Liver (tissue), 9 donors: Measurements from ENCODE around the gene RNF145. TPM values are rescaled to one million over a fixed set of nuclear protein-coding genes. Genes with fewer than 3 reads are reported as not detected.

Experiments
- DNase-seq: peaks from one replicate; pipeline ENCODE4 v3.0.0-alpha.2; 2017; ENCODE audit warnings: low spot score
- H3K27ac ChIP-seq, 2 donors: one replicate each; pipeline ENCODE4 v1.7.0; 2013; ENCODE audit warnings: inconsistent platforms in 2 of 2, low read length in 2 of 2, control low read depth in 1 of 2, low read depth in 1 of 2, mild to moderate bottlenecking in 1 of 2
- H3K27me3 ChIP-seq, 4 donors: one replicate each; pipeline versions ENCODE4 v1.6.1 to v1.7.0; 2013; ENCODE audit warnings: low read length in 3 of 4, inconsistent platforms in 1 of 4, mild to moderate bottlenecking in 1 of 4, moderate library complexity in 1 of 4; ENCODE audit not compliant: control insufficient read depth in 4 of 4, insufficient read depth in 4 of 4
- H3K36me3 ChIP-seq, 4 donors: one replicate each; pipeline versions ENCODE4 v1.6.1 to v1.7.0; 2013; ENCODE audit warnings: low read length in 3 of 4, mild to moderate bottlenecking in 3 of 4, low read depth in 1 of 4, moderate library complexity in 1 of 4; ENCODE audit not compliant: control insufficient read depth in 4 of 4, insufficient read depth in 3 of 4
- H3K4me1 ChIP-seq, 4 donors: one replicate each; pipeline versions ENCODE4 v1.6.1 to v1.7.0; 2013; ENCODE audit warnings: low read length in 3 of 4, mild to moderate bottlenecking in 3 of 4, moderate library complexity in 1 of 4; ENCODE audit not compliant: control insufficient read depth in 4 of 4, insufficient read depth in 4 of 4
- H3K4me3 ChIP-seq, 3 donors: one replicate each; pipeline versions ENCODE4 v1.6.1 to v1.7.0; 2013; ENCODE audit warnings: low read length in 3 of 3, control low read depth in 1 of 3, low read depth in 1 of 3, mild to moderate bottlenecking in 1 of 3
- H3K9ac ChIP-seq, 2 donors: one replicate each; pipeline ENCODE4 v1.7.0; 2013; ENCODE audit warnings: low read length in 2 of 2, mild to moderate bottlenecking in 2 of 2, moderate library complexity in 2 of 2, control low read depth in 1 of 2, low read depth in 1 of 2
- H3K9me3 ChIP-seq, 4 donors: one replicate each; pipeline versions ENCODE4 v1.6.1 to v1.7.0; 2013; ENCODE audit warnings: low read length in 3 of 4; ENCODE audit not compliant: control insufficient read depth in 4 of 4
- FOXA1 ChIP-seq: IDR thresholded peaks from 2 replicates; pipeline ENCODE4 v1.6.1; 2016; ENCODE audit warnings: antibody characterized with exemption
- FOXA2 ChIP-seq: IDR thresholded peaks from 2 replicates; pipeline ENCODE4 v1.6.1; 2016; ENCODE audit warnings: antibody characterized with exemption
- GABPA ChIP-seq, 2 donors: IDR thresholded peaks in 1 of 2; conservative IDR thresholded peaks in 1 of 2; 2 replicates each; pipeline ENCODE4 v1.6.1; 2016; ENCODE audit warnings: antibody characterized with exemption in 2 of 2, mild to moderate bottlenecking in 1 of 2, moderate library complexity in 1 of 2
- HNF4A ChIP-seq, 2 donors: conservative IDR thresholded peaks; 2 replicates each; pipeline ENCODE4 v1.6.1; 2016; ENCODE audit warnings: antibody characterized with exemption in 2 of 2, mild to moderate bottlenecking in 2 of 2
- JUND ChIP-seq, 2 donors: IDR thresholded peaks; 2 replicates each; pipeline ENCODE4 v1.6.1; 2016; ENCODE audit warnings: antibody characterized with exemption in 2 of 2
- NR2F2 ChIP-seq: IDR thresholded peaks from 2 replicates; pipeline ENCODE4 v1.6.1; 2016; ENCODE audit warnings: antibody characterized with exemption
- RAD21 ChIP-seq, 2 donors: IDR thresholded peaks; 2 replicates each; pipeline ENCODE4 v1.6.1; 2016; ENCODE audit warnings: antibody characterized with exemption in 2 of 2, mild to moderate bottlenecking in 2 of 2
- RXRA ChIP-seq, 2 donors: IDR thresholded peaks; 2 replicates each; pipeline ENCODE4 v1.6.1; 2017 to 2018; ENCODE audit warnings: antibody characterized with exemption in 2 of 2, mild to moderate bottlenecking in 1 of 2
- TAF1 ChIP-seq: conservative IDR thresholded peaks from 2 replicates; pipeline ENCODE4 v1.6.1; 2016; ENCODE audit warnings: antibody characterized with exemption, mild to moderate bottlenecking
- YY1 ChIP-seq: IDR thresholded peaks from 2 replicates; pipeline ENCODE4 v1.6.1; 2016; ENCODE audit warnings: antibody characterized with exemption, mild to moderate bottlenecking
- ZBTB33 ChIP-seq: IDR thresholded peaks from 2 replicates; pipeline ENCODE4 v1.6.1; 2016; ENCODE audit warnings: antibody characterized with exemption
- whole genome bisulfite sequencing: extraction: QIAGEN DNeasy Blood & Tissue Kit; methylation state at CpG from one replicate; pipeline ENCODE4 v1.1.7; 2013; 5-methylcytosine and 5-hydroxymethylcytosine counted together
- polyA plus RNA-seq, 2 donors: library from polyadenylated mRNA; stranded (reverse) in 1 of 2; unstranded in 1 of 2; fragments of 200-250 nt in 1 of 2; fragments of >200 nt in 1 of 2; fragmentation: Nextera tagmentation in 1 of 2; extraction: Ambion mirVana in 1 of 2; gene quantifications; one replicate each; pipeline versions ENCODE4 v1.2.1 to v1.2.3, GENCODE V29; 2013 to 2015
- total RNA-seq, 2 donors: library from RNA; depleted of rRNA; stranded (reverse); fragments of >200 nt; gene quantifications; one replicate each; pipeline ENCODE4 v1.2.3, GENCODE V29; 2014
- TF ChIP-seq, protein P1 (sequence below): fragments of 150-350 bp; IDR thresholded peaks from 2 replicates; pipeline ENCODE4 v1.5.1; 2017; ENCODE audit warnings: improper control_type of control experiment, low read depth, low read length; ENCODE audit not compliant: missing input control
- TF ChIP-seq, protein P2 (sequence below): IDR thresholded peaks from 2 replicates; pipeline ENCODE4 v1.6.1; 2016; ENCODE audit warnings: antibody characterized with exemption, mild to moderate bottlenecking
- donor health status: healthy.
- donor health status: healthy.
- donor health status: healthy.
- donor health status: healthy.
- donor health status: healthy.

RNF145 gene
- total and polyA plus RNA-seq, 4 donors = 2.9 to 34.6 (median 11.7) TPM

DNA sequence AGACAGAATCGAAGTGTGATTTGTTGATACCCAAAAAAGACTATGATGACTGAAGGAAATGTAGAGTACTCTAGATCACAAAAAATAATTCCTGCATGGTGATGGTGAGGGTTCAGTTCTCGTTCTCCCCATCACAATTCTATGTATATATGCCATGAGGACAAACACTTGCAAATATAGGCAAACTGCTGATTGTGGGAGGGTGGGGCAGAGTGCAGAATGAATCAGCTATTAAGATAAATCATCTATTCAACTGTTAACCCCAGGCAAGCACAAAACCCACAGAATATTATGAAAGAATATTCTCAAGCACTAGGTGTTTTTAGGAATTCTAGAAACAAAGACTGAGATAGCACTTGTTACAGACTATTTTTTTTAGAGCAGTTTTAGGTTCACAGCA is 39.8 kb upstream of the RNF145 start:
- Histone ChIP-seq H3K9me3 (no peaks in the 10 kb centered on the region), H3K27ac (no peak overlapping the region), H3K27me3 (no peaks in the 10 kb centered on the region), H3K4me3 (no peak overlapping the region), H3K9ac (no peak overlapping the region), H3K36me3 (no peaks in the 10 kb centered on the region), H3K4me1 (no peaks in the 10 kb centered on the region)
- TF ChIP-seq NR2F2 (no peak), YY1 (no peak), JUND (IDR thresholded peaks at IDR 0.05) (no peak), TAF1 (no peak), FOXA1 (no peak), FOXA2 (no peak), HNF4A (conservative IDR thresholded peaks at IDR 0.05) (no peak), RXRA (IDR thresholded peaks at IDR 0.05) (no peak), ZBTB33 (no peak)
- TF ChIP-seq, protein P1, sequence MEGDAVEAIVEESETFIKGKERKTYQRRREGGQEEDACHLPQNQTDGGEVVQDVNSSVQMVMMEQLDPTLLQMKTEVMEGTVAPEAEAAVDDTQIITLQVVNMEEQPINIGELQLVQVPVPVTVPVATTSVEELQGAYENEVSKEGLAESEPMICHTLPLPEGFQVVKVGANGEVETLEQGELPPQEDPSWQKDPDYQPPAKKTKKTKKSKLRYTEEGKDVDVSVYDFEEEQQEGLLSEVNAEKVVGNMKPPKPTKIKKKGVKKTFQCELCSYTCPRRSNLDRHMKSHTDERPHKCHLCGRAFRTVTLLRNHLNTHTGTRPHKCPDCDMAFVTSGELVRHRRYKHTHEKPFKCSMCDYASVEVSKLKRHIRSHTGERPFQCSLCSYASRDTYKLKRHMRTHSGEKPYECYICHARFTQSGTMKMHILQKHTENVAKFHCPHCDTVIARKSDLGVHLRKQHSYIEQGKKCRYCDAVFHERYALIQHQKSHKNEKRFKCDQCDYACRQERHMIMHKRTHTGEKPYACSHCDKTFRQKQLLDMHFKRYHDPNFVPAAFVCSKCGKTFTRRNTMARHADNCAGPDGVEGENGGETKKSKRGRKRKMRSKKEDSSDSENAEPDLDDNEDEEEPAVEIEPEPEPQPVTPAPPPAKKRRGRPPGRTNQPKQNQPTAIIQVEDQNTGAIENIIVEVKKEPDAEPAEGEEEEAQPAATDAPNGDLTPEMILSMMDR = no peak
- TF ChIP-seq, protein P2, sequence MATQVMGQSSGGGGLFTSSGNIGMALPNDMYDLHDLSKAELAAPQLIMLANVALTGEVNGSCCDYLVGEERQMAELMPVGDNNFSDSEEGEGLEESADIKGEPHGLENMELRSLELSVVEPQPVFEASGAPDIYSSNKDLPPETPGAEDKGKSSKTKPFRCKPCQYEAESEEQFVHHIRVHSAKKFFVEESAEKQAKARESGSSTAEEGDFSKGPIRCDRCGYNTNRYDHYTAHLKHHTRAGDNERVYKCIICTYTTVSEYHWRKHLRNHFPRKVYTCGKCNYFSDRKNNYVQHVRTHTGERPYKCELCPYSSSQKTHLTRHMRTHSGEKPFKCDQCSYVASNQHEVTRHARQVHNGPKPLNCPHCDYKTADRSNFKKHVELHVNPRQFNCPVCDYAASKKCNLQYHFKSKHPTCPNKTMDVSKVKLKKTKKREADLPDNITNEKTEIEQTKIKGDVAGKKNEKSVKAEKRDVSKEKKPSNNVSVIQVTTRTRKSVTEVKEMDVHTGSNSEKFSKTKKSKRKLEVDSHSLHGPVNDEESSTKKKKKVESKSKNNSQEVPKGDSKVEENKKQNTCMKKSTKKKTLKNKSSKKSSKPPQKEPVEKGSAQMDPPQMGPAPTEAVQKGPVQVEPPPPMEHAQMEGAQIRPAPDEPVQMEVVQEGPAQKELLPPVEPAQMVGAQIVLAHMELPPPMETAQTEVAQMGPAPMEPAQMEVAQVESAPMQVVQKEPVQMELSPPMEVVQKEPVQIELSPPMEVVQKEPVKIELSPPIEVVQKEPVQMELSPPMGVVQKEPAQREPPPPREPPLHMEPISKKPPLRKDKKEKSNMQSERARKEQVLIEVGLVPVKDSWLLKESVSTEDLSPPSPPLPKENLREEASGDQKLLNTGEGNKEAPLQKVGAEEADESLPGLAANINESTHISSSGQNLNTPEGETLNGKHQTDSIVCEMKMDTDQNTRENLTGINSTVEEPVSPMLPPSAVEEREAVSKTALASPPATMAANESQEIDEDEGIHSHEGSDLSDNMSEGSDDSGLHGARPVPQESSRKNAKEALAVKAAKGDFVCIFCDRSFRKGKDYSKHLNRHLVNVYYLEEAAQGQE = no peak
- no peak for DNase-seq
- 72% methylated on average over 2 of the region's 2 CpGs for WGBS

GRCh38 chr5:159244890-159245289 is 35.5 kb upstream of the RNF145 start:
- TF ChIP-seq, protein P2 = no peak
- TF ChIP-seq ZBTB33 (no peak), HNF4A (conservative IDR thresholded peaks at IDR 0.05) (no peak), GABPA (IDR thresholded peaks at IDR 0.05 in 1 of 2, conservative IDR thresholded peaks at IDR 0.05 in 1 of 2) (no peak), RAD21 (IDR thresholded peaks at IDR 0.05) (no peak), JUND (IDR thresholded peaks at IDR 0.05) (no peak)
- DNase-seq = no peak
- Histone ChIP-seq H3K4me1 (no peaks in the 10 kb centered on the region), H3K9ac (no peak overlapping the region), H3K9me3 (no peaks in the 10 kb centered on the region), H3K36me3 (no peaks in the 10 kb centered on the region), H3K27me3 (peaks cover 0 to 3% (median 0%) of the 10 kb centered on the region in 4 donors), H3K27ac (no peak overlapping the region), H3K4me3 (no peak overlapping the region)
